HUES6 (cell line): ENCODE data around the gene ATP8A2.
"Not testable (repeated sequence)": the region's sequence is repeated elsewhere in the genome, so short reads cannot be mapped to it uniquely, and the experiment has no call there.

Source experiments
- H3K27ac ChIP-seq: 2 replicates; pipeline ENCODE4 v1.7.0; 2013; ENCODE audit warnings: low read depth, mild to moderate bottlenecking, low read length, inconsistent platforms
- H3K27me3 ChIP-seq: 2 replicates; pipeline ENCODE4 v1.6.1; 2013; ENCODE audit warnings: low read length; ENCODE audit not compliant: control insufficient read depth, insufficient read depth
- H3K36me3 ChIP-seq: 2 replicates; pipeline ENCODE4 v1.6.1; 2013; ENCODE audit warnings: low read length; ENCODE audit not compliant: control insufficient read depth, insufficient read depth
- H3K4me1 ChIP-seq: 2 replicates; pipeline ENCODE4 v1.6.1; 2013; ENCODE audit warnings: low read length; ENCODE audit not compliant: control insufficient read depth, insufficient read depth
- H3K4me3 ChIP-seq: 2 replicates; pipeline ENCODE4 v1.5.1; 2013; ENCODE audit warnings: low read depth, low read length
- H3K9ac ChIP-seq: one replicate; pipeline ENCODE4 v1.6.1; 2013; ENCODE audit warnings: mild to moderate bottlenecking, low read length
- H3K9me3 ChIP-seq: 2 replicates; pipeline ENCODE4 v1.6.1; 2013; ENCODE audit warnings: low read depth, low read length; ENCODE audit not compliant: control insufficient read depth, insufficient read depth

ATP8A2 gene

DNA sequence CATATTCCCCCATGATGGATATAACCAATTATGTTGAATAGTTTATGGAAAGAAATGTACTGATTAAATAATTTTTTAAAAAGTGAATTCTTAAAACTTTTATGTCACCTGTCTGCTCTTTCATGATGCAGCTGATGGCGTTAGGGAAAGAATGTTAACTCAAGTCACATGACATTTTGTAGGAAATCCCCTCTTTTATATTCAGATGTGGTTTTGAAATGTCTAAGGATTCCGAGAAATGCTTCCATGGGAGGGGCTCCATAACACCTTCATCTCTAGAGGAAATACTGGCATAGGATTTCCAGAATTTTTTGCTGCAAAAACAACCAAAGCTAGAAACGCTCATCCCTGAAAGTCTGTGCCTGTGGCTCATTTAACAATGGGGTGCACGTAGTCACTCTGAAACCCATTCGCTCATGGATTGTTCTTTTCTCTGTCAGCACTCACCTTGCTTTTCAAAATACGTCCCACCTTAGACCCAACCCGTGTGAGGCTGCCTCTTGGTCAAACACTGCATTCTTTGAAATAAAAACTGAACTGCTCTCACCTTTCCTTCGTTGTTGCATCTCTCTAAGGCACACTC lies 391.1 kb downstream of the ATP8A2 start:
- Histone ChIP-seq H3K36me3 (no peaks in the 10 kb centered on the region), H3K9ac (no peak overlapping the region), H3K27me3 (no peaks in the 10 kb centered on the region), H3K4me3 (no peak overlapping the region), H3K4me1 (peaks cover 7% of the 10 kb centered on the region), H3K9me3 (no peaks in the 10 kb centered on the region; the same call in 1 of the 2 replicates), H3K27ac (no peak overlapping the region)

DNA sequence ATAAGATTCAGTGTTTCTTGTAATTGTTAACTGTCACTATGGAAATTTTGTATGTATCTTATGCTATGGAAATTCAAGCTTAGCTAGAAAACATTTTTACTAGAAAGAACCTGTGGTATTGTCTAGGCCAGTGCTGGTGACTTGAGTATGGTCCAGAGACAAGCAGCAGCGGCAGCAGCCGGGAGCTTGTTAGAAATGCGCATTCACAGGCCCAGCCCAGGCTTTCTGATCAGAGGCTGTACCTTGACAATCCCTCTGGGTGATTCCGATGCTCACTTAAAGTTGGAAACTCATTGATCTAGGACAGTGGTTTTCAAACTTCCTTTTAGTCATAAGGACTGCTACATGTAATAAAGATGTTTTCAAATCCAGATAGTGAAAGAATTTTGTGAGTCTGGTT lies 392.6 kb downstream of the ATP8A2 start:
- Histone ChIP-seq H3K36me3 (no peaks in the 10 kb centered on the region), H3K4me1 (peaks cover 7% of the 10 kb centered on the region), H3K9me3 (no peaks in the 10 kb centered on the region; the same call in 1 of the 2 replicates), H3K27ac (no peak overlapping the region), H3K4me3 (no peak overlapping the region), H3K9ac (no peak overlapping the region), H3K27me3 (no peaks in the 10 kb centered on the region)

DNA sequence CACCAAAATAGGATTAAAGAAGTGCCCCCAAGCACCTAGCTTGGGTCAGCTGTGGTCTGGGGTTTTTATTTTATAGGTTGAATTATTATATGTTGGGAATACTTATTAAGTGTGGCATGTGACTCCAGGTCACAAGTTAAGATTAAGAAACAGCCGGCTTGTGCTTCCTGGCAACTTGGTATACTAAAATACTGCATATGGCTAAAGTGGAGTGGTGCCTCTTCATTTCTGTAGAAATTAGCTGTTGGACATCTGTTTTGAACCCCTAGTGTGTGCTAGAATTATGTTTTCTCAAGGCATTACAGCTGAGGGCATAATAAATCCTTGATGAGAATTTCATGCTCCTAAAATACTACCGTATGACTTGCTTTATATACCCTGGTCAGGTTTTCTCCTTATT lies 393.5 kb downstream of the ATP8A2 start:
- no peak overlapping the region for H3K9ac ChIP-seq

DNA sequence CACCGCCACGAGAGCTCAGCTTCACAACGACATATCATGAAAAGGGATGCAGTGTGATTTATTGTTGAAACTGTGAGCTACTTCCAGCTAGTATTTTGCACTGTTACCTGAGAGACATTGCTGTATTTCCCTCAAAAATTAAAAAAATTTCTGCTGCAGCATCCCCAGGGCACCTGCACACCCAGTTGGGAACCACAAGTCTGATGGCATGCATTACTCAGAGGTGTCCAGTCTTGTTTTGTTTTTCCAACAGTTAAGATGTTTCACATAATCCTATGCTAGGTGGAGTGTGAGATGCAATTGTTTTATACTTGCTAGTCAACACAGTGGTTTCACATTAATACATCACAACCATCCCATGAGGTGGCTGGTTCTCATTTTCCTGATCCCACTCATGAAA lies 394.8 kb downstream of the ATP8A2 start:
- Histone ChIP-seq H3K9ac (no peak overlapping the region), H3K27me3 (no peaks in the 10 kb centered on the region), H3K9me3 (no peaks in the 10 kb centered on the region; the same call in 1 of the 2 replicates), H3K27ac (no peak overlapping the region), H3K4me3 (no peak overlapping the region), H3K36me3 (no peaks in the 10 kb centered on the region), H3K4me1 (peaks cover 22% of the 10 kb centered on the region)

More for the DNA sequence above, 393.5 kb downstream of the ATP8A2 start:
- no peaks in the 10 kb centered on the region; the same call in 1 of the 2 replicates for H3K9me3 ChIP-seq
- H3K27me3 ChIP-seq, result no peaks in the 10 kb centered on the region
- H3K4me1 ChIP-seq, result peaks cover 10% of the 10 kb centered on the region
- H3K4me3 ChIP-seq, result no peak overlapping the region
- no peak overlapping the region for H3K27ac ChIP-seq
- no peaks in the 10 kb centered on the region for H3K36me3 ChIP-seq

GRCh38 chr13:25766991-25767390 lies 395.2 kb downstream of the ATP8A2 start:
- Histone ChIP-seq H3K9ac (no peak overlapping the region), H3K36me3 (no peaks in the 10 kb centered on the region), H3K4me1 (peaks cover 27% of the 10 kb centered on the region), H3K4me3 (no peak overlapping the region), H3K27ac (no peak overlapping the region), H3K9me3 (no peaks in the 10 kb centered on the region; the same call in 1 of the 2 replicates), H3K27me3 (no peaks in the 10 kb centered on the region)

DNA sequence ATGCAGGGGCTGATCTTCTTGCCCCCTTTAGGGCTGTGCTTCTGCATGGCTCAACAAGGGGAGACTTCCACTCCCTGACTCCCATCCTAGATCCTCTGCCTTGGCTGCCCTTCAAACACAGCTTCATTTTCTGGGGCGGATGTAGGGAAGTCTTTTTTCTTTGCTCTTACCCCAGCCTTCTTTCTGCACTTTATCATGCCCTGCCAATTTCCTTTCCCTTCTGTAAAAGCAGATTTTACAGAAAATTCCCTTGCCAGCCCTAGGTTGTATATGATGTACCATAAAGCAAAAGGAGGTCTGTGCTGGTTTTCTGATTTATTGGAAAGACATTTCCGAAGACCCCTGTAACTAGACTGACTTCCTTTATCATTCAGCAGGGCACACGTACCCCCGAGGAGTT lies 396.6 kb downstream of the ATP8A2 start:
- Histone ChIP-seq H3K27ac (no peak overlapping the region), H3K4me1 (peaks cover 30% of the 10 kb centered on the region), H3K9ac (no peak overlapping the region), H3K4me3 (no peak overlapping the region), H3K9me3 (no peaks in the 10 kb centered on the region; the same call in 1 of the 2 replicates), H3K27me3 (no peaks in the 10 kb centered on the region), H3K36me3 (no peaks in the 10 kb centered on the region)

DNA sequence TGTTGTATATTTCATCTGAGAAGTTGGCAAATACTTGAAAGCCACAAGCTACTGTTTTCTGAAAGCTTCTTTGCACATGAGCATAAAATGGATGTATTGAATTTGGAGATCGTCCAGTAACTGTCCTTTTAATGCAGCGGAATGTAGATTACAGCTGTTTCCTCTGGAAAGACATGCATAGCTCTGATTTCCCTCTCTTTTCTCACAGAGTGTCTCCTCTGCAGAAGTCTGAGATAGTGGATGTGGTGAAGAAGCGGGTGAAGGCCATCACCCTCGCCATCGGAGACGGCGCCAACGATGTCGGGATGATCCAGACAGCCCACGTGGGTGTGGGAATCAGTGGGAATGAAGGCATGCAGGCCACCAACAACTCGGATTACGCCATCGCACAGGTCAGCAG lies 397.1 kb downstream of the ATP8A2 start:
- Histone ChIP-seq H3K27me3 (no peaks in the 10 kb centered on the region), H3K9me3 (no peaks in the 10 kb centered on the region; the same call in 1 of the 2 replicates), H3K36me3 (no peaks in the 10 kb centered on the region), H3K9ac (no peak overlapping the region), H3K4me3 (no peak overlapping the region), H3K4me1 (peaks cover 30% of the 10 kb centered on the region), H3K27ac (no peak overlapping the region)

- Histone ChIP-seq H3K4me3 (no peak overlapping the region), H3K27ac (no peak overlapping the region), H3K9ac (no peak overlapping the region)
Observed at GRCh38 chr13:25770601-25771000, 398.8 kb downstream of the ATP8A2 start.

DNA sequence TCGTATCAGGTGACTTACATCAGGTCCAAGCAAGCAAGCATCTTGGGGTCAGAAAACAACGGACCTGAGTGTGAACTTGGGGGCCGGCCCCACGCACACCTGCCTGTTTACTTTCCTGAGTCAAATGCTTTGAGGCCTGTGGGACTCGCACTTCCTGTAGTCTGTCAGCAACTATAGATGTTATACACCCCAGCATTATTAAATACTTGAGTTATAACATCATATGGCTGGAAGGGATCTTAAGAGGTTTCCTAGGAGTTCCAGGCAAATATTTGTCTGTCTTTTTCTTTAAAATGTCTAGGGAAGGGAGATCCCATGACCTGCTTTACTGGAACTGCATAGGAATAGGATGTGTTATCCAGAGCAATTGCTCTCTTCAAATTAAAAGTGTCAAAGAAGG lies 399.4 kb downstream of the ATP8A2 start:
- Histone ChIP-seq H3K36me3 (no peaks in the 10 kb centered on the region), H3K27ac (no peak overlapping the region), H3K9ac (no peak overlapping the region), H3K4me1 (peaks cover 23% of the 10 kb centered on the region), H3K27me3 (no peaks in the 10 kb centered on the region), H3K9me3 (no peaks in the 10 kb centered on the region; the same call in 1 of the 2 replicates), H3K4me3 (no peak overlapping the region)

More at GRCh38 chr13:25770601-25771000, 398.8 kb downstream of the ATP8A2 start:
- Histone ChIP-seq H3K4me1 (peaks cover 23% of the 10 kb centered on the region), H3K36me3 (no peaks in the 10 kb centered on the region), H3K27me3 (no peaks in the 10 kb centered on the region), H3K9me3 (no peaks in the 10 kb centered on the region; the same call in 1 of the 2 replicates)

DNA sequence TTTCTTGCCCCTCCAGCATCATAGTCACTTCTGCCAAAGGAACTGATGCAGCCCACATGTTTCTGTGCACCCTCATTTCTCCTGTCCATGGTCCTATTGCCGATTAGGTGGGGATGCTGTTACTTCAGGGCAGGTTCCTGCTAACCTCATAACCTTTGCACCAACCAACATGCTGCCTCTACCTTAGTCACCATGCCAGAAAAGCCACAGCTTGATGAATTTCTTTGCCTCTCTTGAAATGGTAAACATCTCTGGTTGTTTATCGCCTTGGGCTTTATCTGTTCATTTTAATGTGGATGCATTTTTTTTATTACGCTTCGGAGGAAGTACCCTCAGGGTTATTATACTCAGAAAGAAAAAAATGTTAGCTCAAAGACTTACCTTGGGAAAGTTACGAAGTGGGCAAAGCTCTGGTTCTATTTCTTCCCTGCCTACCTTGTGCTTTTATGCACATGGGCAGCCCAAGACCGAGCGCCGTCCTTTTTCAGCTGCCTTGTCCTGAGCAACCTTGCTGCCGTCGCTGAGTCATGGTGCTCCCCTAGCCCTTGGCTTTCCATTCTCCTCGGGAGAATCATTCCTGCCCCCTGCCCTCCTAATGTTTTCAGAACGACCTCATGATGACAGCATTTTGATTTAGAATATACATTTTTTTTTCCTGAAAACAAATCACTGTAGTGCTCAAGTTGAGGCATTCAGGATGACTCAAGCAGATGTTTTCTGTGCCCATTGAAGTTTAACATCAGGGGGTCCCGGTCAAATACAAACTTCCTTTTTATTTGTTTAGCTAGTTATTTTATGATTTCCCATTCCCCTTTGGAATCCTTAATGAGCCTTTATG lies 400.1 kb downstream of the ATP8A2 start:
- no peak overlapping the region for H3K4me3 ChIP-seq
- H3K4me1 ChIP-seq, result peaks cover 23% of the 10 kb centered on the region
- H3K9ac ChIP-seq, result no peak overlapping the region
- no peak overlapping the region for H3K27ac ChIP-seq
- no peaks in the 10 kb centered on the region for H3K9me3 ChIP-seq
- H3K36me3 ChIP-seq, result no peaks in the 10 kb centered on the region
- no peaks in the 10 kb centered on the region for H3K27me3 ChIP-seq

DNA sequence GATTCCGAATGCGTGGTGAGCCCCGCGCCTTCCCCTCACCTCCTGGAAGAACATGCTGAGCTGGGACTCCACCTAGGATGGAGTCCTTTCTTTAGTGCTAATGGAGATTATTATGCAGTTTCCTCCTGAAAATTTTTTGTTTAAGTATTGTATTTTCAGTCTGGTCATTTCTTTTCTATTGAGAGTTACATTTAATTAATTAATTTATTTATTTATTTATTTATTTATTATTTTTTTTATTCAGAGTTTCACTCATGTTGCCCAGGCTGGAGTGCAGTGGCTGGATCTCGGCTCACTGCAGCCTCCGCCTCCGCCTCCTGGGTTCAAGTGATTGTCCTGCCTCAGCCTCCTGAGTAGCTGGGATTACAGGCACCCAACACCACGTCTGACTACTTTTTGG lies 400.8 kb downstream of the ATP8A2 start:
- H3K4me1 ChIP-seq, result peaks cover 23% of the 10 kb centered on the region
- not testable (repeated sequence) for H3K4me3 ChIP-seq

More for the DNA sequence above, 400.8 kb downstream of the ATP8A2 start:
- H3K9ac ChIP-seq, H3K27me3 ChIP-seq, H3K9me3 ChIP-seq, H3K36me3 ChIP-seq, H3K27ac ChIP-seq: not testable (repeated sequence)
